ENCODE measurements around the gene TTC7B. TPM values are rescaled to one million over a fixed set of nuclear protein-coding genes. Genes with fewer than 3 reads are reported as not detected.

TTC7B gene
- total RNA-seq, 1 donor from 2014 or later: 55.5 TPM

GRCh38 chr14:90534091-90534837, 282.0 kb downstream of the TTC7B start:
- Histone ChIP-seq H3K4me3 (no peak overlapping the region), H3K9me3 (replicated peaks) (no peaks in the 10 kb centered on the region), H3K27me3 (ENCODE audit: low read depth) (no peaks in the 10 kb centered on the region), H3K36me3 (peaks cover 4% of the 10 kb centered on the region), H3K27ac (replicated peaks) (peak overlapping the region; percentile 73), H3K4me1 (peaks cover 44% of the 10 kb centered on the region)
- TF ChIP-seq, protein P1, sequence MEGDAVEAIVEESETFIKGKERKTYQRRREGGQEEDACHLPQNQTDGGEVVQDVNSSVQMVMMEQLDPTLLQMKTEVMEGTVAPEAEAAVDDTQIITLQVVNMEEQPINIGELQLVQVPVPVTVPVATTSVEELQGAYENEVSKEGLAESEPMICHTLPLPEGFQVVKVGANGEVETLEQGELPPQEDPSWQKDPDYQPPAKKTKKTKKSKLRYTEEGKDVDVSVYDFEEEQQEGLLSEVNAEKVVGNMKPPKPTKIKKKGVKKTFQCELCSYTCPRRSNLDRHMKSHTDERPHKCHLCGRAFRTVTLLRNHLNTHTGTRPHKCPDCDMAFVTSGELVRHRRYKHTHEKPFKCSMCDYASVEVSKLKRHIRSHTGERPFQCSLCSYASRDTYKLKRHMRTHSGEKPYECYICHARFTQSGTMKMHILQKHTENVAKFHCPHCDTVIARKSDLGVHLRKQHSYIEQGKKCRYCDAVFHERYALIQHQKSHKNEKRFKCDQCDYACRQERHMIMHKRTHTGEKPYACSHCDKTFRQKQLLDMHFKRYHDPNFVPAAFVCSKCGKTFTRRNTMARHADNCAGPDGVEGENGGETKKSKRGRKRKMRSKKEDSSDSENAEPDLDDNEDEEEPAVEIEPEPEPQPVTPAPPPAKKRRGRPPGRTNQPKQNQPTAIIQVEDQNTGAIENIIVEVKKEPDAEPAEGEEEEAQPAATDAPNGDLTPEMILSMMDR (IDR thresholded peaks at IDR 0.05; ENCODE audit: borderline replicate concordance): no peak
- intact Hi-C loops (cut with micrococcal nuclease): loop anchor here (10.0 kb wide), 1 partner anchor 129 kb away; no protein-coding TSS in a partner anchor
- no peak for DNase-seq

DNA sequence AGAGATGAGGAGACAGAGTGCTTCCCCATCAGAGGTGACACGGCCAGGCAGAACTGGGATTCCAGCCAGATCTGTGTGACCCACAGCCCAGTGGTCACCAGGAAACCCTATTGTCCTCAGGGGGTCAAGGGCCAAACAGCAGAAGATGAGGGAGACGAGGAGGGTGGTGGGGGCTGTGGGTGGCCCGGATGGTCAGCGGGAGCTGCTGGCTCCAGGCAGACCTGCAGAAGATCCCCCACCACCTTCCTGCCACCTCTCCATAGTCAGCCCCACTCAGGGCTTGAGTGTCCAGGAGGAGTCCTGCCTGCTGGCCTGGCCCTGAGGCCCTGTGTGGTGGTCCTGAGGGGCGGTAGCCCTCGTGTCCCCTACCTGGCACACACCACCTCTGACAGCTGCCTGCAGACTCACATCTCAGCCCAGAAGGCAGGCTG, 282.6 kb downstream of the TTC7B start:
- H3K27ac ChIP-seq (replicated peaks): peak overlapping the region; percentile 73

DNA sequence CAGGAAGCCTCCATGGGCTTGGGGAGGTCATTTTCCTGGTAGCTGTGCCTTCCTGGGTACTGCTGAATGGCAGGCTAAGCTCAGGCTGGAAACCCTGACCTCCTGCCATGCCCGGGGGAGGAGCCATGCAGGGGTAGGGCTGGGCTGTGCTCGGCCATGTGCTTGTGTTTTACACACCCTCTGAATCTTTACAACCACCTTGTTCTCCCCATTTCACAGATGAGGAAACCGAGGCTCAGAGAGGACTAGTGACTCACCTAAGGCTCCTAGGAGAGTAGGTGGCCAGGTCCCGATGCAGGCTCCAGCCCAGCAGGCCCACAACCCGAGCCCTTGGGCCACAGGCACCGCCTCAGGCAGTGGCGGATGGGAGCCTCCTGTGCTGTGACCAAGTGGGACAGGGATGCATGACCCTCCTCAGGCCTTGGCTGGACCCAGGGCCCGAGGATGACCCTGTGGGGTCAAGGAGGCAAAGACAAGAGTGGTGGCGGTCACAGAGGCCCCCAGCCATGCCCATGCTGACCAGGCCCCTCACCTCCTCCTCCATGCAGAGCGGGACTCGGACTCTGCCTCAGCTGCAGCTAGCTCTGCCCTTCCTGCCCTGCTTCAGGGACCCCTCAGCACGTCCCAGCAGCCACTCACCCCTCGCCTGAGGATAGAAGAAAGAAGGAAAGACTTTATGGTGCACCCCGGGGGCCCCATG, 283.3 kb downstream of the TTC7B start:
- H3K4me3 ChIP-seq: no peak overlapping the region
- H3K27ac ChIP-seq (replicated peaks): peak overlapping the region; percentile 3
- no peaks in the 10 kb centered on the region for H3K27me3 ChIP-seq (ENCODE audit: low read depth)
- intact Hi-C loops (cut with micrococcal nuclease): loop anchor here (10.0 kb wide), 1 partner anchor 128 kb away; no protein-coding TSS in a partner anchor
- DNase-seq: no peak
- H3K4me1 ChIP-seq: peaks cover 44% of the 10 kb centered on the region
- H3K36me3 ChIP-seq: no peaks in the 10 kb centered on the region
- TF ChIP-seq, protein P1 (IDR thresholded peaks at IDR 0.05; ENCODE audit: borderline replicate concordance): no peak
- no peaks in the 10 kb centered on the region for H3K9me3 ChIP-seq (replicated peaks)

More for the DNA sequence above, 282.6 kb downstream of the TTC7B start:
- intact Hi-C loops (cut with micrococcal nuclease): loop anchor here (10.0 kb wide), 1 partner anchor 129 kb away; no protein-coding TSS in a partner anchor
- no peak for DNase-seq
- H3K36me3 ChIP-seq: no peaks in the 10 kb centered on the region
- peaks cover 44% of the 10 kb centered on the region for H3K4me1 ChIP-seq
- TF ChIP-seq, protein P1 (IDR thresholded peaks at IDR 0.05; ENCODE audit: borderline replicate concordance): no peak
- no peaks in the 10 kb centered on the region for H3K27me3 ChIP-seq (ENCODE audit: low read depth)
- no peaks in the 10 kb centered on the region for H3K9me3 ChIP-seq (replicated peaks)
- no peak overlapping the region for H3K4me3 ChIP-seq

DNA sequence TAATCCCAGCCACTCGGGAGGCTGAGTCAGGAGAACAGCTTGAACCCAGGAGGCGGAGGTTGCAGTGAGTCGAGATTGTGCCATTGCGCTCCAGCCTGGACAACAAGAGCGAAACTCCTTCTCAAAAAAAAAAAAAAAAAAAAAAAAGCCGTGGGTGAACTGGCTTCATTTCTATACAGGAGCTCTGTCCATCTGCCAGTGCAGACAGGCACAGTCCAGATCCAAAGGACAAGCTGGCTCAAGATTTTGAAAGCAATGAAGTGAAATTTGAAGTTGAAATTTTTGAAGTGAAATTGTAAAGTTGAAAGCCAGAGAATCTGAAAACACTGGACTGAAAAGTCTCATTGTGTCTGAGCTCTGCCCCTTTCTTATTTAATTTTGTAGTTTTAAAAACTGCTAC, 284.7 kb downstream of the TTC7B start:
- no peak for DNase-seq
- TF ChIP-seq, protein P1 (IDR thresholded peaks at IDR 0.05; ENCODE audit: borderline replicate concordance): no peak
- H3K9me3 ChIP-seq (replicated peaks): peaks cover 4% of the 10 kb centered on the region
- H3K36me3 ChIP-seq: no peaks in the 10 kb centered on the region
- H3K27me3 ChIP-seq (ENCODE audit: low read depth): no peaks in the 10 kb centered on the region
- H3K27ac ChIP-seq (replicated peaks): no peak overlapping the region
- intact Hi-C loops (cut with micrococcal nuclease): loop anchor here (10.0 kb wide), 1 partner anchor 127 kb away; no protein-coding TSS in a partner anchor
- no peak overlapping the region for H3K4me3 ChIP-seq
- H3K4me1 ChIP-seq: peaks cover 36% of the 10 kb centered on the region

DNA sequence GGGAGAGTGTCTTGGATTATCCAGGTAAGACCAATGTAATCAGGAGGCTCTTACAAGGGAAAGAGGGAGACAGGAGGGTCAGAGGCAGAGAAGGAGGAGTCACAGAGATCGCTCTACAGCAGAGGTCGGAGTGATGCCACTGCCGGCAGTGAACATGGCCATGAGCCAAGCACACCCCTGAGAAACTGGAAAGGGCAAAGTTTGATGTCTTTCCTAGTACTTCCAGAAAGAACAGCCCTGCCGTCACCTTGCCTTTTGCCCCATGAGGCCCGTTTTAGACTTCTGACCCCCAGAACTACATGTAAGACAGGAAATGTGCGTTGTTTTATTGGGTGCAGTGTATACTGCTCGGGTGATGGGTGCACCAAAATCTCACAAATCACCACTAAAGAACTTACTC, 285.7 kb downstream of the TTC7B start:
- TF ChIP-seq, protein P1 (IDR thresholded peaks at IDR 0.05; ENCODE audit: borderline replicate concordance): no peak
- H3K27me3 ChIP-seq (ENCODE audit: low read depth): no peaks in the 10 kb centered on the region

More for the DNA sequence above, 285.7 kb downstream of the TTC7B start:
- no peak overlapping the region for H3K4me3 ChIP-seq
- H3K36me3 ChIP-seq: no peaks in the 10 kb centered on the region
- DNase-seq: no peak
- H3K4me1 ChIP-seq: peaks cover 27% of the 10 kb centered on the region
- H3K9me3 ChIP-seq (replicated peaks): peaks cover 6% of the 10 kb centered on the region
- no peak overlapping the region for H3K27ac ChIP-seq (replicated peaks)
- intact Hi-C loops (cut with micrococcal nuclease): loop anchor here (10.0 kb wide), 1 partner anchor 126 kb away; no protein-coding TSS in a partner anchor

All from left ventricle myocardium inferior (tissue), 1 donor.